GM21737 (cell line): ENCODE measurements around the gene LYRM4.

ENCODE experiments used
- ATAC-seq: cut with Tn5 transposase; IDR thresholded peaks from one replicate; pipeline ENCODE4 v1.9.1; 2021; ENCODE audit warnings: mild to moderate bottlenecking, moderate library complexity; ENCODE audit not compliant: unreplicated experiment

The LYRM4 gene

DNA sequence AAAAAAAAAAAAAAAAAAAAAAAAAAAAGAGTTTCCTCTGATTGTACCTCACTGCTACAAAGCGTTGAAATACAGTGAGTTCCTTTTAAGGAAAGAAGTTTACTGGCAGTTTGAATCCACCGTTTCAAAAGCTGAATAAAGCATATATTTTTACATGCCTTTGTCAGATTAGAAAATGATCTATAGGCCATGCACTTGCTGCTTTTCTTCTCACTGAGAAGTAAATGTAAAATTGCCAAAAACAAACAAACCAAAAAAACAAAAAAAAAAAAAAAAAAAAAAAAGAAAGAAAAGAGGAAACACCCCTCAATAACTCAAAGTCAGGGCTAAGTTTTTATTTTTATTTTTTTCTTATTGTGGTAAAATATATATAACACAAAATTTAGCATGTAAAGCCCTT, 81.9 kb downstream of the LYRM4 start:
- ATAC-seq, result no peak

DNA sequence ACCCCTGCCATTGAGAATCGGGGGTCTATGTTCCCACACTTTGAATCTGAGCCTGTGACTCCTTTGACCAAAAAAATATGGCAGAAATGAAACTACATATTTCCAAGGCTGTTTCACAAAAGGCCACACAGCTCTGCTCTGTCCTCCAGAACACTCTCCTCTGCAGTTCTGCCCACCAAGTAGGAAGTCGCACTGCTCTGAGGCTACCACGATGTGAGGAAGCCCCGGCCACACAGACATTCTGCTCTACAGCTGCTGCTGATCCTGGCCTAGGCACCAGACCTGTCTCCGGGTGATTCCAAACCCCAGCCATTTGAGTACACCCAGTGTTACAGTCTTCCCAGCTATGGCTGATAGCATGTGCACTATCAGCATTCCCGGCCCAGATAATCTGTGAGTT, 85.1 kb downstream of the LYRM4 start:
- no peak for ATAC-seq

- ATAC-seq, result no peak
Measured at GRCh38 chr6:5174756-5175549, 85.8 kb downstream of the LYRM4 start.

DNA sequence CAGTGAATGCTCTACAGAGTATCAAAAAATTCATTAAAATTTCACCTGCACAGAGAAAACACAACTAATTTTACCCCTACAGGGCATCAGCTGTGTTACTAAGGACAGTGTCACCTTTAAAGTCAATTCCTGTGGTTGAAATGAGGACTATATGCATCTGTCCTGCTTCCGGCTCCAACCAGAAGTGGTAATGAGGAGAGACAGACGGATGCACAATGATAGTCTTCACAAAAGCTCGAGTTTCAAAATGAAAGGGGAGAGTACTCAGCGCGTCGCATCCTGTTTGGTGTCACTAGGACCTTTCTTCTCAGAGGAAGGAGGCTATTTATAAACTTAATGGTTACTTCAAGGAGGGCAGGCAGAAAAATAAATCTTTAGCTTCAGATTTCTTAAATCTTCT, 86.5 kb downstream of the LYRM4 start:
- ATAC-seq, result peak; percentile 98

- ATAC-seq, result peak; percentile 20
Measured at GRCh38 chr6:5173810-5174209, 86.9 kb downstream of the LYRM4 start.

GRCh38 chr6:5172897-5173474, 87.8 kb downstream of the LYRM4 start:
- ATAC-seq, result no peak

GRCh38 chr6:5172041-5172653, 88.6 kb downstream of the LYRM4 start:
- no peak for ATAC-seq

DNA sequence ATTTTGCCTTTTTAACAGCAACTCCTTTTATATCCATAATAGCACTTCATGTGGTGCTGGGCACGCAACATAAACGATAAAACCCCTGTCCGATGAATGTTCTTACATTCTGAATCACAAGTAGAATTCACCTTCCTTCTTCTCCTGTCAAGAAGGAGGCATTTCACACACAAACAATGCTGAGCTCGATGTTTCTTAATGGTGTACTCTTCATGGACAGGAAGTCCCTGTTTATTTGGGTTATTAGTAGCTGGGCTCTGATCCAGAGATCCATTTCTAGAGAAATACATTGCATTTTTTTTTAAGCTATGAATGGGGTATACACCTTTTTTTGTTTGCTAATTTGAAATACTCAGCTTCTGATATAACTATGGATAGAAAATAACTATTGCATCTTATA, 93.2 kb downstream of the LYRM4 start:
- no peak for ATAC-seq

- no peak for ATAC-seq
Measured at GRCh38 chr6:5164092-5164491, 96.7 kb downstream of the LYRM4 start.

DNA sequence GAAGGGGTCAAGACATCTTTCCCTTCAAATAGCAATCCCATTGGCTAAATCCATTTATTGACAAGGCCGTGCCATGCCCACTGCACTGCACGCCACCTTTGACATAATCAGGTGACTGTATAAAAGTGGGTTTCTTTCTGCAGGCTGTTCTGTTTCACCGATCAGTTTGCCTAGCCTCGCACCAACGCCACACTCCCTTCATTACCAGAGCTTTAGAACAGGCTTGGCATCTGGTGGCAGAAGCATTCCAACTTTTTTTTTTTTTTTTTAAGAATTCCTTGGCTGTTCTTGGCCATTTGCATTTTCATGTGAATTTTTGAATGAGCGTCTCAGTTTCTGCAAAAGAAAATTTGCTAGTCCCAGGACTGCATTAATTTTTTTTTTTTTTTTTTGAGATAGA, 97.5 kb downstream of the LYRM4 start:
- ATAC-seq, result no peak

DNA sequence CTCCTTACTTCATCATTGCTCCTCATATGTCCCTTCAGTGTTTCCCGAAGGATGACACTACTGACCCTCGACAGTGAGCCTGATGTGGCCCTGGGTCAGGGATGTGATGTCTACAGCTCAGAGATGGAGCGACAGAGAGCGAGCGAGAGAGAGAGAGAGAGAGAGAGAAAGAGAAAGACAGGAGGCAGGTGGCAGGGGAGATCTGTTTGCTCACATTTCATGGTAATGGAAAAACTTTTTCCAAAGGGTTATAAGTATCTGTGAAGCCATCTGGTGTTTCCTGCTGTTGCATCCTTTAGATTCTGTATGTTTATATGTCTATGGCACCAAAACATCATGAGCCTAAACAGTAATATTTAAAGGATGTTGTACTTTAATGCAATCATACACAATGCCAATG, 98.4 kb downstream of the LYRM4 start:
- ATAC-seq, result no peak

- ATAC-seq, result no peak
Measured at GRCh38 chr6:5160206-5160605, 100.5 kb downstream of the LYRM4 start.

- no peak for ATAC-seq
Measured at GRCh38 chr6:5159162-5159561, 101.6 kb downstream of the LYRM4 start.

DNA sequence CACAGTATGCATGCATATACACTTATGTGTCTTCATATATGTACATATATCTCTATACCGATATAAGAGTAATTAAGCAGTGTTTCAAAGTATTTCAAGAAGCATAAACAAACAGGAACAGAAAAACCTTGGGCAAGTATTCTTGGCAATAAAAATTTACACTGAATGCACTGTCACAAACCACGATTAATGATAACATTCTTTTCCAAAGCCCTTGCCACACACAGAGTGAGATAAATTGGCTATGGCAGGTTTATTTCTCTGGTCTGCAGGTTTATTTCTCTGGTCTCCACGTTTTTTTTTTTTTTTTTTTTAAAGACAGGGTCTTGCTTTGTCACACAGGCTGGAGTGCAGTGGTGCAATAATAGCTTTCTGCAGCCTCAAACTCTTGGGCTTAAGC, 102.6 kb downstream of the LYRM4 start:
- ATAC-seq, result no peak

DNA sequence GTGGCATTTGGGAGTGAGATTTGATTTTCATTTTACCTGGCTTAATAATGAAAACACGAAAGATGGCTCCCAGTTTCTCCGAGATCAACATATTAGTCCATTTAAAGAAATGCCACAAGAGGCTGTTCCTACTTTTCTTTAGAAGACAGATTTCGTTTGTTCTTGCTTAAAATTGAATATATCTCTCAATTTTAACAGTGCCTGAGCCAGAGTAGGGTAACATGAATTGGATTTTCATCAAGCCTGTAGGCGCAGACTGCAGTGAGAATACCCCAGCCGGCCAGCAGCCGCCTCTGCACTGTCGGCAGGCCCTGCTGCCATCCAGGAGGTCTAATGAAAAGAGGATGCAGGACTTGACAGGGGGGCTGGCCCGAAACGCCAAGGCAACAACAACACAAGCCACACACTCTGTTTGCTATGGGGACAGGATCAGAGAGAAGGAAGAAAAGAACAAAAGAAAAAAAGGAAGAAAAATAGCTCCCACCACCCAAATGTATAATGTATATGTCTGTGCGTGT, 103.1 kb downstream of the LYRM4 start:
- ATAC-seq, result no peak

GRCh38 chr6:5156627-5157026, 104.1 kb downstream of the LYRM4 start:
- ATAC-seq, result no peak

DNA sequence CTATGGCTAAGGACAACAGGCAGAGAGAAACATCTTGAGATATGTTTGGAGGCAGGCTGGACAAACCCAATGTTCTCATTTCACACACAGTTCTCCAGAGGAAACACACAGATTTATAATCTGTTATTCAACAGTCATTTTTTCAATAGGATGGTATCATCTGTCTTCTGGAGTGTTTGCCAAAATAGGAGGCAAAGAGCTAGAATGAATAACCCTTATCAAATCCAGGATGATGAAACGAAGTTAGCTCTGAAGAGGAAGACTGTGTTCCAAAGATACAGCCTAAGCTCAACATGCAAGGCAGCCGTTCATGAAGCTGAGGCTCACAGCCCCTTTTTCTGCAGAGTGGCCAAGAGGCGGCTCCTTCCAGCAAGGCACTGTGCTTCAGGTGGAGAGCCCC, 104.8 kb downstream of the LYRM4 start:
- ATAC-seq, result no peak

GRCh38 chr6:5153186-5153585, 107.6 kb downstream of the LYRM4 start:
- no peak for ATAC-seq

GRCh38 chr6:5152460-5152859, 108.3 kb downstream of the LYRM4 start:
- no peak for ATAC-seq

GRCh38 chr6:5151955-5152401, 108.8 kb downstream of the LYRM4 start:
- no peak for ATAC-seq

GRCh38 chr6:5151360-5151954, 109.3 kb downstream of the LYRM4 start:
- ATAC-seq, result no peak
